ENCODE results near the gene MEF2D.

DNA sequence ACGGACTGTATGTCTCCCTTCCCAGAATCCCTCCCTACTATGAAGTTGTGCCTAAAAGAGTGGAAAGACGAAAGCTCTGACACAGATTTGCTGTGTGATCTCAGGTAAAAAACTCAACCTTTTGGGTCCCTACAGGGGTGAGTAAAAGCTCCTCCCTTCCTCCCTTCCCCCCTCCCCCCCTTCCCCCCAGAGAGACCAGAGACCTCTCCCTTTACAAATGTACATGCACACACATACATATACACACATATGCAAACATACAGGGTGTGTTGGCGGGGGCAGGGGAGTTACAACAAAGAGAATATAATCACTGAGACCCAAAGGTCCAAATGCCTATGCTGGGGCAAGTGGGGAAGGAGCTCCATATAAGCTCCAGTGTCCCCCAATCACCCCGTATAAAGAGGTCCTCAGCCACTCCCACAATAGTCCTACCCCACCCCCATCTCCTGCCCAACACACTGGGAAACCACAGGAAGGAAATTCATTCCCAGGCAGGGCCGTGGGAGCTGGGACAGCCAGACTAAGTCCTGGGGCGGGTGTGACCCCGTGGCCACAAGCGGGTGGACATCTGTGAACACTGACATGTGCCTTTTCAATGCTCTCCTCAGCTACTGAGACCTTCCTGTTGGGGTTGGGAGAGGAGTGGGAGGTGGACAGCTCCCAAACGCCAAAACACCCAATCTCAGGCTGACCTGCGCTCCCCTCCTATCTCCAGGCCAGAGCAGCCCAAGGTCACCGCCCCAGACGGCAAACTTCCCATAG lies 2.0 kb downstream of the MEF2D start:
- TF ChIP-seq, protein P1, sequence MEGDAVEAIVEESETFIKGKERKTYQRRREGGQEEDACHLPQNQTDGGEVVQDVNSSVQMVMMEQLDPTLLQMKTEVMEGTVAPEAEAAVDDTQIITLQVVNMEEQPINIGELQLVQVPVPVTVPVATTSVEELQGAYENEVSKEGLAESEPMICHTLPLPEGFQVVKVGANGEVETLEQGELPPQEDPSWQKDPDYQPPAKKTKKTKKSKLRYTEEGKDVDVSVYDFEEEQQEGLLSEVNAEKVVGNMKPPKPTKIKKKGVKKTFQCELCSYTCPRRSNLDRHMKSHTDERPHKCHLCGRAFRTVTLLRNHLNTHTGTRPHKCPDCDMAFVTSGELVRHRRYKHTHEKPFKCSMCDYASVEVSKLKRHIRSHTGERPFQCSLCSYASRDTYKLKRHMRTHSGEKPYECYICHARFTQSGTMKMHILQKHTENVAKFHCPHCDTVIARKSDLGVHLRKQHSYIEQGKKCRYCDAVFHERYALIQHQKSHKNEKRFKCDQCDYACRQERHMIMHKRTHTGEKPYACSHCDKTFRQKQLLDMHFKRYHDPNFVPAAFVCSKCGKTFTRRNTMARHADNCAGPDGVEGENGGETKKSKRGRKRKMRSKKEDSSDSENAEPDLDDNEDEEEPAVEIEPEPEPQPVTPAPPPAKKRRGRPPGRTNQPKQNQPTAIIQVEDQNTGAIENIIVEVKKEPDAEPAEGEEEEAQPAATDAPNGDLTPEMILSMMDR (IDR thresholded peaks at IDR 0.05) = no peak
- no peak for TF ChIP-seq EZH2 (IDR thresholded peaks at IDR 0.05; ENCODE audit: borderline replicate concordance, insufficient read depth, low read depth, low read length, poor library complexity, severe bottlenecking)
